K562 (cell line): ENCODE results near the gene BASP1. TPM values are rescaled to one million over a fixed set of nuclear protein-coding genes. Genes with fewer than 3 reads are reported as not detected.

Source experiments
- ATAC-seq: fragments of 200-7000 bp; cut with Tn5 transposase; 3 replicates; pipeline ENCODE4 v1.9.1; 2020; ENCODE audit warnings: moderate library complexity
- BruUV-seq: library from RNA; stranded (reverse); fragments of 400-500 nt; replicated peaks from 2 replicates; lab custom pipeline; 2021; lab: Mats Ljungman, UMichigan
- CTCF ChIA-PET: fragments of 300-600 bp; formaldehyde crosslinking; extraction: SDS; loops from one replicate; lab custom pipeline; 2021; ENCODE audit warnings: low intra/inter-chr PET ratio; lab: Yijun Ruan, JAX
- POLR2A ChIA-PET: fragments of 300-600, 350-650 bp; sonication (Branson Sonifier 250); formaldehyde crosslinking; extraction: SDS; loops from one replicate; lab custom pipeline; 2021; ENCODE audit warnings: antibody characterized with exemption, inconsistent platforms; lab: Yijun Ruan, JAX
- DNase-seq, 4 experiments: peaks; one replicate each; pipeline versions ENCODE4 v3.0.0 to v3.0.0-alpha.2; 2011 to 2018; ENCODE audit warnings: low spot score in 3 of 4, mixed read lengths in 3 of 4; ENCODE audit errors: extremely low read depth in 1 of 4
- FAIRE-seq: peaks from 2 replicates; lab custom pipeline; 2011; peaks lifted over from hg19 to GRCh38; lab: Jason Lieb, UNC
- H2AFZ ChIP-seq: 2 replicates; pipeline ENCODE4 v1.6.0; 2011; ENCODE audit warnings: low read depth, low read length, control low read depth, inconsistent platforms
- H3K27ac ChIP-seq: fragments of 200-600 bp; 3 replicates; pipeline ENCODE4 v1.8.0; 2011; ENCODE audit warnings: low read depth, mild to moderate bottlenecking, control low read depth, inconsistent platforms, low read length, moderate library complexity, mixed read lengths; ENCODE audit errors: extremely low read depth
- H3K27me3 ChIP-seq, 2 experiments: fragments of 300-600 bp in 1 of 2; 2 replicates in 1 of 2; 3 replicates in 1 of 2; pipeline versions ENCODE4 v1.6.0 to v1.8.0; 2011; ENCODE audit warnings: inconsistent platforms in 2 of 2, low read length in 2 of 2, mild to moderate bottlenecking in 1 of 2, mixed read lengths in 1 of 2, moderate library complexity in 1 of 2; ENCODE audit not compliant: control insufficient read depth in 2 of 2, insufficient read depth in 2 of 2
- H3K36me3 ChIP-seq: fragments of 300-600 bp; 3 replicates; pipeline ENCODE4 v1.8.0; 2011; ENCODE audit warnings: mild to moderate bottlenecking, low read length, inconsistent platforms; ENCODE audit not compliant: control insufficient read depth, insufficient read depth
- H3K4me1 ChIP-seq, 2 experiments: fragments of 200-600 bp in 1 of 2; replicated peaks in 1 of 2; 2 replicates in 1 of 2; 3 replicates in 1 of 2; pipeline versions ENCODE4 v1.5.1 to v1.8.0; 2011; ENCODE audit warnings: inconsistent platforms in 2 of 2, low read length in 2 of 2, mild to moderate bottlenecking in 1 of 2, mixed read lengths in 1 of 2, moderate library complexity in 1 of 2; ENCODE audit not compliant: control insufficient read depth in 2 of 2, insufficient read depth in 2 of 2
- H3K4me2 ChIP-seq: 2 replicates; pipeline ENCODE4 v1.6.1; 2011; ENCODE audit warnings: low read length, control low read depth, inconsistent platforms, mixed read lengths; ENCODE audit not compliant: insufficient read depth
- H3K4me3 ChIP-seq: fragments of 200-600 bp; sonication (generic), shearing (Covaris generic); 2 replicates; pipeline ENCODE4 v1.5.1; 2016; ENCODE audit warnings: control low read depth, inconsistent platforms
- H3K79me2 ChIP-seq: fragments of 200-600 bp; 3 replicates; pipeline ENCODE4 v1.8.0; 2011; ENCODE audit warnings: low read length, inconsistent platforms; ENCODE audit not compliant: control insufficient read depth, insufficient read depth
- H3K9ac ChIP-seq, 2 experiments: 2 replicates each; pipeline versions ENCODE4 v1.6.0 to v1.6.1; 2011; ENCODE audit warnings: low read depth in 2 of 2, low read length in 2 of 2, control low read depth in 1 of 2, inconsistent platforms in 1 of 2, mild to moderate bottlenecking in 1 of 2, mixed read lengths in 1 of 2; ENCODE audit not compliant: insufficient read depth in 1 of 2
- H3K9me1 ChIP-seq: one replicate; pipeline ENCODE4 v1.6.0; 2011; ENCODE audit warnings: inconsistent platforms, mild to moderate bottlenecking, low read length, moderate library complexity; ENCODE audit not compliant: control insufficient read depth, insufficient read depth
- H3K9me3 ChIP-seq: replicated peaks from 2 replicates; pipeline ENCODE4 v1.5.1; 2011; ENCODE audit warnings: low read depth, low read length, inconsistent platforms; ENCODE audit not compliant: control insufficient read depth, insufficient read depth
- H4K20me1 ChIP-seq: replicated peaks from 2 replicates; pipeline ENCODE4 v1.6.1; 2011; ENCODE audit warnings: low read length, inconsistent platforms, mixed read lengths; ENCODE audit not compliant: control insufficient read depth, insufficient read depth
- HSF4 ChIP-seq: fragments of 250-450 bp; sonication (Bioruptor Pico); IDR thresholded peaks from 2 replicates; pipeline ENCODE4 v2.1.2; 2022; ENCODE audit warnings: mild to moderate bottlenecking, moderate library complexity, borderline replicate concordance
- JUN ChIP-seq, 2 experiments: sonication (generic) in 1 of 2; formaldehyde crosslinking in 1 of 2; IDR thresholded peaks; 2 replicates each; pipeline versions ENCODE4 v1.6.1 to v1.8.0; 2012 to 2022; ENCODE audit warnings: borderline replicate concordance in 2 of 2, mild to moderate bottlenecking in 2 of 2, improper control_type of control experiment in 1 of 2, low read depth in 1 of 2, low read length in 1 of 2, missing genetic modification reagents in 1 of 2
- MAFG ChIP-seq: fragments of 450-650 bp; conservative IDR thresholded peaks from 2 replicates; pipeline ENCODE4 v1.6.1; 2016; ENCODE audit warnings: missing genetic modification characterization, missing compliant biosample characterization
- NFE2L1 ChIP-seq: fragments of 450-650 bp; IDR thresholded peaks from 2 replicates; pipeline ENCODE4 v1.6.1; 2016; ENCODE audit warnings: missing genetic modification characterization, low read depth, mild to moderate bottlenecking, missing compliant biosample characterization, moderate library complexity, borderline replicate concordance
- RAD51 ChIP-seq: fragments of 450-650 bp; IDR thresholded peaks from 2 replicates; pipeline ENCODE4 v1.7.1; 2016; ENCODE audit warnings: low read depth, mild to moderate bottlenecking, borderline replicate concordance
- RBM25 ChIP-seq: fragments of 200-400 bp; formaldehyde crosslinking; IDR thresholded peaks from 2 replicates; pipeline ENCODE4 v1.6.1; 2018; ENCODE audit warnings: low read length, low read depth, moderate library complexity; ENCODE audit not compliant: severe bottlenecking
- ZNF586 ChIP-seq: fragments of 450-650 bp; formaldehyde crosslinking; conservative IDR thresholded peaks from 2 replicates; pipeline ENCODE4 v1.4.0; 2020; ENCODE audit warnings: mild to moderate bottlenecking, moderate library complexity
- WGBS: fragments of 100-300 bp; shearing (Covaris generic); methylation state at CpG from one replicate; pipeline ENCODE4 v1.1.6; 2016; ENCODE audit warnings: low coverage, mixed read lengths; ENCODE audit not compliant: insufficient coverage; ENCODE audit errors: missing lambda C conversion rate; 5-methylcytosine and 5-hydroxymethylcytosine counted together
- in situ Hi-C: fragments of 300-500 bp; cut with MboI; formaldehyde crosslinking; loops from 4 replicates; pipeline ENCODE4 v1.15.0; 2018; ENCODE audit warnings: inconsistent platforms, mixed read lengths
- intact Hi-C: fragments of 100-400 bp; cut with micrococcal nuclease; formaldehyde crosslinking; loops from 2 replicates; pipeline ENCODE4 v1.14.2; 2022
- polyA plus RNA-seq, 8 experiments: library from polyadenylated mRNA; depleted of rRNA in 4 of 8; stranded (reverse) in 5 of 8; unstranded in 3 of 8; fragments of >200 nt; fragmentation: Nextera tagmentation in 2 of 8; fragmentation: Illumina TruSeq in 1 of 8; extraction: Ambion mirVana in 2 of 8; extraction: Trizol in 1 of 8; gene quantifications; 2 replicates each; pipeline versions ENCODE4 v1.2.1 to v1.2.3, GENCODE V29; 2011 to 2014; ENCODE audit warnings: inconsistent platforms in 1 of 8, missing spikeins in 1 of 8
- total RNA-seq, 7 experiments: library from RNA; depleted of rRNA in 6 of 7; stranded (reverse); fragments of >200 nt in 6 of 7; fragmentation: Illumina TruSeq in 2 of 7; extraction: Trizol in 2 of 7; gene quantifications; 2 replicates each; pipeline versions ENCODE4 v1.2.1 to v1.2.3, GENCODE V29; 2011 to 2021; ENCODE audit warnings: low replicate concordance in 1 of 7
- TF ChIP-seq, protein P1 (sequence below): fragments of 450-650 bp; conservative IDR thresholded peaks from 2 replicates; pipeline ENCODE4 v1.6.1; 2016; ENCODE audit warnings: missing genetic modification characterization, low read depth, mild to moderate bottlenecking, missing compliant biosample characterization, moderate library complexity

BASP1 gene
- total and polyA plus RNA-seq, 9 of the 15 experiments (the other 6 are each of a cell fraction or from before 2014, with no cell fraction given), result 0.22 TPM; not detected in 8

DNA sequence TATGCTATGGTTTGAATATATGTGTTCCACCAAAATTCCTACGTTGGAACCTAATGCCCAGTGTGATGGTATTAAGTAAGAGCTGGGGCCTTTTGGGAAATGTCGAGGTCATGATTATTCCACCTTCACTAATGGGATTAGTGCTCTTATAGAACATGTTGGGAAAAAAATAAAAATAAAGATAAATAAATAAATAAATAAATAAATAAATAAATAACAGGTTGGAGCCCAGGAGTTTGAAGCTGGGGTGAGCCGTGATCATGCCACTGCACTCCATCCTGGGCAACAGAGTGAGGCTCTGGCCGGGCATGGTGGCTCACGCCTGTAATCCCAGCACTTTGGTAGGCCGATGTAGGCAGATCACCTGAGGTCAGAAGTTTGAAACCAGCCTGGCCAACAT, 22.5 kb downstream of the BASP1 start (continued):
- TF ChIP-seq NFE2L1 (tag), result no peak

- TF ChIP-seq ZNF586 (CRISPR knock-in tag), result no peak
- TF ChIP-seq, protein P1, sequence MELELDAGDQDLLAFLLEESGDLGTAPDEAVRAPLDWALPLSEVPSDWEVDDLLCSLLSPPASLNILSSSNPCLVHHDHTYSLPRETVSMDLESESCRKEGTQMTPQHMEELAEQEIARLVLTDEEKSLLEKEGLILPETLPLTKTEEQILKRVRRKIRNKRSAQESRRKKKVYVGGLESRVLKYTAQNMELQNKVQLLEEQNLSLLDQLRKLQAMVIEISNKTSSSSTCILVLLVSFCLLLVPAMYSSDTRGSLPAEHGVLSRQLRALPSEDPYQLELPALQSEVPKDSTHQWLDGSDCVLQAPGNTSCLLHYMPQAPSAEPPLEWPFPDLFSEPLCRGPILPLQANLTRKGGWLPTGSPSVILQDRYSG (tag), result no peak
- TF ChIP-seq RAD51, result no peak
- TF ChIP-seq HSF4, result no peak
- no peak for TF ChIP-seq RBM25
- TF ChIP-seq JUN (IDR thresholded peaks at IDR 0.05; ENCODE audit: borderline replicate concordance, low read depth, low read length), result no peak
- TF ChIP-seq JUN (CRISPR knock-in tag; IDR thresholded peaks at IDR 0.05; ENCODE audit: borderline replicate concordance), result no peak
- 0 out of 2 replicates have a peak, but pooled peaks have one; percentile 14 for TF ChIP-seq MAFG (tag)
- intact Hi-C loops, result no loop called here
These were observed 23.1 kb downstream of the BASP1 start for GRCh38 chr5:17240487-17240886.

More at GRCh38 chr5:17240487-17240886, 23.1 kb downstream of the BASP1 start:
- CTCF ChIA-PET, result no interaction called here
- H3K27me3 ChIP-seq, result peaks cover 0 to 3% of the 10 kb centered on the region in 2 experiments; a peak in 1 of 5 replicates
- H3K4me2 ChIP-seq, result no peak overlapping the region
- no peak overlapping the region for H2AFZ ChIP-seq
- H3K4me3 ChIP-seq, result no peak overlapping the region
- H3K36me3 ChIP-seq, result no peaks in the 10 kb centered on the region
- 0% methylated on average over 1 of the region's 1 CpG for WGBS
- H3K9me3 ChIP-seq, result no peaks in the 10 kb centered on the region
- H3K9ac ChIP-seq, result no peak overlapping the region
- in situ Hi-C loops, result loop anchor here (25.0 kb wide), 1 partner anchor 347 kb away; the partner anchor contains the start of genes TAF11L10, TAF11L7, TAF11L8 and TAF11L9
- ATAC-seq (no peak), FAIRE-seq (no peak), DNase-seq (no peak)
- H3K27ac ChIP-seq, result no peak overlapping the region
- POLR2A ChIA-PET, result no interaction called here
- H3K9me1 ChIP-seq, result no peaks in the 10 kb centered on the region
- H4K20me1 ChIP-seq, result no peaks in the 10 kb centered on the region
- no TSS peak for BruUV-seq
- no peaks in the 10 kb centered on the region for H3K4me1 ChIP-seq
- H3K79me2 ChIP-seq, result no peaks in the 10 kb centered on the region
